GM06990 (cell line): ENCODE results near the gene SFRP2.

Experiments used
- DNase-seq: peaks from one replicate; pipeline ENCODE4 v3.0.0-alpha.2; 2011; ENCODE audit not compliant: insufficient read length; ENCODE audit errors: extremely low read depth
- H3K27me3 ChIP-seq: replicated peaks from 2 replicates; pipeline ENCODE4 v1.6.0; 2011; ENCODE audit warnings: low read length; ENCODE audit not compliant: control insufficient read depth, insufficient read depth
- H3K36me3 ChIP-seq: 2 replicates; pipeline ENCODE4 v1.5.1; 2011; ENCODE audit warnings: low read length; ENCODE audit not compliant: control insufficient read depth, insufficient read depth
- H3K4me3 ChIP-seq: replicated peaks from 2 replicates; pipeline ENCODE4 v1.5.1; 2011; ENCODE audit warnings: low read depth, mild to moderate bottlenecking, control low read depth, low read length
- CTCF ChIP-seq: IDR thresholded peaks from 2 replicates; pipeline ENCODE4 v1.5.1; 2011; ENCODE audit warnings: low read length, control low read depth, mild to moderate bottlenecking, inconsistent platforms; ENCODE audit not compliant: insufficient read depth, poor library complexity, severe bottlenecking

SFRP2 gene

GRCh38 chr4:153780876-153781275 lies 8.0 kb downstream of the SFRP2 start:
- Histone ChIP-seq H3K36me3 (no peaks in the 10 kb centered on the region), H3K4me3 (no peak overlapping the region), H3K27me3 (no peaks in the 10 kb centered on the region; the same call in 1 of the 2 replicates)
- no peak for TF ChIP-seq CTCF
- DNase-seq: no peak

GRCh38 chr4:153780221-153780620 lies 8.7 kb downstream of the SFRP2 start:
- H3K36me3 ChIP-seq: no peaks in the 10 kb centered on the region
- no peak for DNase-seq
- H3K4me3 ChIP-seq: no peak overlapping the region
- TF ChIP-seq CTCF: no peak
- H3K27me3 ChIP-seq: no peaks in the 10 kb centered on the region; the same call in 1 of the 2 replicates

DNA sequence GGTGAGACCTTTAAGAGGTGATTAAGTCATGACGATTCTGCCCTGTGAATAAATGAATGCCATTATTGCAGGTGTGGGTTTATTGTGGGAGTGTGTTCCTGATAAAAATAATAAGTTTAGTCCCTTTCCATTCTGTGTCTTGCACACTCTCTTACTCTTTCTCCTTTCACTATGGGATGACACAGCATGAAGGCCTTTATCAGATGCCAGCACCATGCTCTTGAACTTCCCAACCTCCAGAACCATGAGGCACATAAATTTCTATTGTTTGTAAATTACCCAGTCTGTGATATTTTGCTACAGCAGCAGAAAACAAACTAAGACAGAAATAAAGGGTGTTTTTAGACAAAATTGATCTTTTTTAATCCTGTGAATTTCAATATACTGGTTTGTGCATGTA lies 10.5 kb downstream of the SFRP2 start:
- Histone ChIP-seq H3K4me3 (no peak overlapping the region), H3K36me3 (no peaks in the 10 kb centered on the region), H3K27me3 (no peaks in the 10 kb centered on the region)
- TF ChIP-seq CTCF: no peak
- DNase-seq: no peak

DNA sequence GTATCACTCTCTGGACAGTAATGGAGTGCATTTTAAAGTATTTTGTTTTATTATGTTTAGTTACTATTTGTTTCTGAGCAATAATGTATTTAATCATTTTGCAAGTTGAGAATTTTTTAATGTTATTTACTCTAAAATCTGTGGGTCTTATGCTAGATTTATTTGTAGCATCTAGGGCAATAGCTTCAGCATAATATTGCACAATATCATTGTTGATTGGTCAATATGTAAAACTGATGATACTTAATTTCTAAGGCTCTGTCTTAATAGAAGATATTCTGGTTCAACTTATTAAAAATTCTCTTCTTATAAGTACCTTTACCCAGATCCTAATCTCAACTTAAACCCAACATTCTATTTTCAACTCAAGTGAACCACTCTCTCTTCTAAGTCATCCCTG lies 11.5 kb downstream of the SFRP2 start:
- Histone ChIP-seq H3K4me3 (no peak overlapping the region), H3K27me3 (no peaks in the 10 kb centered on the region), H3K36me3 (no peaks in the 10 kb centered on the region)
- TF ChIP-seq CTCF: no peak
- DNase-seq: no peak

DNA sequence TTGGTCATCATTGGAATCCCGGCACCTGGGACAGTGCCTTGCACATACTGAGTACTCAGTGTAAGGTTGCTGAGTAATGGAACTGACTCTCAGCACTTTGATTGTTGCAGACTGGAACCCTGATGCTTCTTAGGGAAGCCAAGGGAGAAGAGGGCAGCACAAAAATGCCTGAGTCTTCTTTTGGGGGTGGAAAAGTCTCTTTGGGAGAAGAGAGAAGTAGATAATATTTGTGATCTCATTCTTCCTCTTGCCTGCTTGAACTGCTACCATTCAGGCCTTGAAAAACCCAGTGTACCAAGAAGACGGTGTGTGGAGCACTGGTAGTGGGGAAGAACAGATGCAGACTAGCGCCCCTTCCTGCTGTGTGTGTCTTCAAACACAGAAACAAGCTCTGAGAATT lies 12.3 kb downstream of the SFRP2 start:
- no peak for TF ChIP-seq CTCF
- DNase-seq: no peak

GRCh38 chr4:153773236-153773690 lies 15.6 kb downstream of the SFRP2 start:
- Histone ChIP-seq H3K4me3 (no peak overlapping the region), H3K27me3 (no peaks in the 10 kb centered on the region; the same call in 1 of the 2 replicates), H3K36me3 (no peaks in the 10 kb centered on the region)
- no peak for DNase-seq
- no peak for TF ChIP-seq CTCF

More for the DNA sequence above, 12.3 kb downstream of the SFRP2 start:
- Histone ChIP-seq H3K27me3 (no peaks in the 10 kb centered on the region), H3K36me3 (no peaks in the 10 kb centered on the region), H3K4me3 (no peak overlapping the region)
